Nephron (organoid): Measurements from ENCODE around the gene PSAPL1.

Experiments
- H3K27ac Mint-ChIP-seq, 3 experiments: 2 replicates each; pipeline ENCODE4 v1.8.0; 2020; ENCODE audit warnings: mixed read lengths in 3 of 3, mild to moderate bottlenecking in 2 of 3, moderate library complexity in 1 of 3
- H3K27me3 Mint-ChIP-seq: 2 replicates; pipeline ENCODE4 v1.8.0; 2021; ENCODE audit warnings: low read depth, mild to moderate bottlenecking, moderate library complexity, mixed read lengths
- H3K36me3 Mint-ChIP-seq: 2 replicates; pipeline ENCODE4 v1.8.0; 2020; ENCODE audit warnings: low read depth, mixed read lengths
- H3K4me1 Mint-ChIP-seq: 2 replicates; pipeline ENCODE4 v1.8.0; 2020; ENCODE audit warnings: mixed read lengths
- H3K4me3 Mint-ChIP-seq, 3 experiments: 2 replicates each; pipeline ENCODE4 v1.8.0; 2020; ENCODE audit warnings: mild to moderate bottlenecking in 3 of 3, mixed read lengths in 3 of 3, moderate library complexity in 2 of 3
- H3K9me3 Mint-ChIP-seq: 2 replicates; pipeline ENCODE4 v1.8.0; 2020; ENCODE audit warnings: mixed read lengths
- CTCF ChIP-seq, 3 experiments: fragments of 200-600 bp; sonication (generic); IDR thresholded peaks; one replicate each; pipeline ENCODE4 v1.5.0; 2021; ENCODE audit warnings: antibody characterized with exemption in 3 of 3; ENCODE audit not compliant: unreplicated experiment in 3 of 3

The PSAPL1 gene

GRCh38 chr4:7384003-7384928, 50.5 kb downstream of the PSAPL1 start:
- H3K27me3 Mint-ChIP-seq: peaks cover 16% of the 10 kb centered on the region
- H3K4me3 Mint-ChIP-seq: no peak overlapping the region
- H3K9me3 Mint-ChIP-seq: no peaks in the 10 kb centered on the region
- peak overlapping the region in 1 of 3 experiments; percentile 40 for H3K27ac Mint-ChIP-seq
- H3K36me3 Mint-ChIP-seq: no peaks in the 10 kb centered on the region
- H3K4me1 Mint-ChIP-seq: peaks cover 47% of the 10 kb centered on the region
- no peak for TF ChIP-seq CTCF (IDR thresholded peaks at IDR 0.05; ENCODE audit: unreplicated experiment in 3 of 3)

GRCh38 chr4:7383266-7383665, 51.5 kb downstream of the PSAPL1 start:
- H3K27ac Mint-ChIP-seq: peak overlapping the region in 1 of 3 experiments; percentile 40
- no peak for TF ChIP-seq CTCF (IDR thresholded peaks at IDR 0.05; ENCODE audit: unreplicated experiment in 3 of 3)

GRCh38 chr4:7382634-7383014, 52.1 kb downstream of the PSAPL1 start:
- peaks cover 18% of the 10 kb centered on the region for H3K27me3 Mint-ChIP-seq
- TF ChIP-seq CTCF (IDR thresholded peaks at IDR 0.05; ENCODE audit: unreplicated experiment in 3 of 3): no peak
- H3K36me3 Mint-ChIP-seq: no peaks in the 10 kb centered on the region
- H3K4me1 Mint-ChIP-seq: peaks cover 42% of the 10 kb centered on the region
- no peak overlapping the region for H3K4me3 Mint-ChIP-seq
- H3K9me3 Mint-ChIP-seq: no peaks in the 10 kb centered on the region
- H3K27ac Mint-ChIP-seq: no peak overlapping the region

More at GRCh38 chr4:7383266-7383665, 51.5 kb downstream of the PSAPL1 start:
- H3K4me3 Mint-ChIP-seq: no peak overlapping the region
- H3K27me3 Mint-ChIP-seq: peaks cover 18% of the 10 kb centered on the region
- peaks cover 41% of the 10 kb centered on the region for H3K4me1 Mint-ChIP-seq
- no peaks in the 10 kb centered on the region for H3K9me3 Mint-ChIP-seq
- no peaks in the 10 kb centered on the region for H3K36me3 Mint-ChIP-seq

GRCh38 chr4:7381890-7382633, 52.7 kb downstream of the PSAPL1 start:
- Mint-ChIP-seq H3K4me3 (no peak overlapping the region), H3K4me1 (peaks cover 46% of the 10 kb centered on the region), H3K36me3 (no peaks in the 10 kb centered on the region), H3K27ac (no peak overlapping the region), H3K9me3 (no peaks in the 10 kb centered on the region), H3K27me3 (peaks cover 18% of the 10 kb centered on the region)
- no peak for TF ChIP-seq CTCF (IDR thresholded peaks at IDR 0.05; ENCODE audit: unreplicated experiment in 3 of 3)

GRCh38 chr4:7381221-7381889, 53.4 kb downstream of the PSAPL1 start:
- H3K9me3 Mint-ChIP-seq: no peaks in the 10 kb centered on the region
- H3K4me1 Mint-ChIP-seq: peaks cover 53% of the 10 kb centered on the region
- no peak overlapping the region for H3K27ac Mint-ChIP-seq
- H3K4me3 Mint-ChIP-seq: peak overlapping the region in 1 of 3 experiments; percentile 68
- no peaks in the 10 kb centered on the region for H3K36me3 Mint-ChIP-seq
- no peak for TF ChIP-seq CTCF (IDR thresholded peaks at IDR 0.05; ENCODE audit: unreplicated experiment in 3 of 3)
- H3K27me3 Mint-ChIP-seq: peaks cover 18% of the 10 kb centered on the region
